ENCODE results near the gene NDRG3.

DNA sequence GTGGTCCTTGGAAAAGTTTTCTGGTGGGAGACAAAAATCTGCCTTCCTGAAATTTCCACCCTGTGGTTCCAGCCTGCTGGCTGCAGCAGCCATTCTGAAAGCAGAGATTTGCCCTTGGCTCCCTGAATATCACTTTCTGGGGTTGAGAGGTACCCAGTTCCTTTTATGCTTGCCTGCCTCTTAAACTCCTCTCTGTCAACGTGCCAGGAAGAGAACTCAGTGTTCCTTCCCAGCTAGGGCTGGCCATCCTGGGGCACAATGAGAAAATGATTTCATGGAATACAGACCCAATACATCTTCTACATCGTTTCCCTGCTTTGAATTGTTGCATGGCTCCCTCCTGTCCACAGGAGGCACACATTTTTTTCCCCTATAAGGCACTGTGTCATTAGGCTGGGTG lies 29.3 kb upstream of the NDRG3 start:
- TF ChIP-seq EZH2 (IDR thresholded peaks at IDR 0.05; ENCODE audit: borderline replicate concordance, low read depth, low read length, severe bottlenecking) (no peak), POLR2A (IDR thresholded peaks at IDR 0.05; ENCODE audit: low read depth, low read length) (no peak), FOS (IDR thresholded peaks at IDR 0.05; ENCODE audit: borderline replicate concordance, insufficient read depth, low read length) (no peak), POLR2AphosphoS5 (IDR thresholded peaks at IDR 0.05; ENCODE audit: insufficient read depth, low read depth, low read length) (no peak)
- TF ChIP-seq, protein P1, sequence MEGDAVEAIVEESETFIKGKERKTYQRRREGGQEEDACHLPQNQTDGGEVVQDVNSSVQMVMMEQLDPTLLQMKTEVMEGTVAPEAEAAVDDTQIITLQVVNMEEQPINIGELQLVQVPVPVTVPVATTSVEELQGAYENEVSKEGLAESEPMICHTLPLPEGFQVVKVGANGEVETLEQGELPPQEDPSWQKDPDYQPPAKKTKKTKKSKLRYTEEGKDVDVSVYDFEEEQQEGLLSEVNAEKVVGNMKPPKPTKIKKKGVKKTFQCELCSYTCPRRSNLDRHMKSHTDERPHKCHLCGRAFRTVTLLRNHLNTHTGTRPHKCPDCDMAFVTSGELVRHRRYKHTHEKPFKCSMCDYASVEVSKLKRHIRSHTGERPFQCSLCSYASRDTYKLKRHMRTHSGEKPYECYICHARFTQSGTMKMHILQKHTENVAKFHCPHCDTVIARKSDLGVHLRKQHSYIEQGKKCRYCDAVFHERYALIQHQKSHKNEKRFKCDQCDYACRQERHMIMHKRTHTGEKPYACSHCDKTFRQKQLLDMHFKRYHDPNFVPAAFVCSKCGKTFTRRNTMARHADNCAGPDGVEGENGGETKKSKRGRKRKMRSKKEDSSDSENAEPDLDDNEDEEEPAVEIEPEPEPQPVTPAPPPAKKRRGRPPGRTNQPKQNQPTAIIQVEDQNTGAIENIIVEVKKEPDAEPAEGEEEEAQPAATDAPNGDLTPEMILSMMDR (IDR thresholded peaks at IDR 0.05; ENCODE audit: extremely low read depth in 1 of 2, insufficient read depth in 1 of 2, low read depth in 1 of 2, low read length in 2 of 2): no peak
